ENCODE data around the gene ZNF205.

Gene ZNF205

GRCh38 chr16:3091551-3091950 is 20.8 kb upstream of the ZNF205 start:
- H3K9me3 Mint-ChIP-seq: no peaks in the 10 kb centered on the region
- H3K4me3 Mint-ChIP-seq: no peak overlapping the region
- no peak for ATAC-seq
- peaks cover 42% of the 10 kb centered on the region for H3K4me1 Mint-ChIP-seq
- DNase-seq (ENCODE audit: low spot score in 2 of 2): no peak
- peaks cover 6% of the 10 kb centered on the region for H3K36me3 Mint-ChIP-seq
- H3K27ac Mint-ChIP-seq: peak overlapping the region; percentile 78

- Mint-ChIP-seq H3K4me1 (peaks cover 36% of the 10 kb centered on the region), H3K9me3 (no peaks in the 10 kb centered on the region), H3K27ac (no peak overlapping the region), H3K36me3 (peaks cover 6% of the 10 kb centered on the region), H3K4me3 (no peak overlapping the region)
- DNase-seq (ENCODE audit: low spot score in 2 of 2) (no peak), ATAC-seq (no peak)
Measured at GRCh38 chr16:3092501-3092941, 19.9 kb upstream of the ZNF205 start.

GRCh38 chr16:3094289-3095027 is 17.9 kb upstream of the ZNF205 start:
- H3K36me3 Mint-ChIP-seq: no peaks in the 10 kb centered on the region
- peak in 1 of 2 donors; percentile 81 for DNase-seq (ENCODE audit: low spot score in 2 of 2)
- H3K4me3 Mint-ChIP-seq: peak overlapping the region; percentile 56
- ATAC-seq: peak; percentile 80
- peaks cover 31% of the 10 kb centered on the region for H3K4me1 Mint-ChIP-seq
- H3K27ac Mint-ChIP-seq: peak overlapping the region; percentile 92
- no peaks in the 10 kb centered on the region for H3K9me3 Mint-ChIP-seq

GRCh38 chr16:3095869-3096268 is 16.5 kb upstream of the ZNF205 start:
- peak; percentile 46 to 81 for DNase-seq (ENCODE audit: low spot score in 2 of 2)
- Mint-ChIP-seq H3K4me1 (peaks cover 40% of the 10 kb centered on the region), H3K36me3 (no peaks in the 10 kb centered on the region), H3K4me3 (peak overlapping the region; percentile 56), H3K9me3 (no peaks in the 10 kb centered on the region), H3K27ac (peak overlapping the region; percentile 32)
- peak; percentile 84 for ATAC-seq

GRCh38 chr16:3096362-3096761 is 16.0 kb upstream of the ZNF205 start:
- ATAC-seq (no peak), DNase-seq (ENCODE audit: low spot score in 2 of 2) (no peak)
- Mint-ChIP-seq H3K36me3 (no peaks in the 10 kb centered on the region), H3K27ac (peak overlapping the region; percentile 32), H3K9me3 (no peaks in the 10 kb centered on the region), H3K4me3 (peak overlapping the region; percentile 56), H3K4me1 (peaks cover 40% of the 10 kb centered on the region)

- Mint-ChIP-seq H3K4me3 (no peak overlapping the region), H3K9me3 (no peaks in the 10 kb centered on the region), H3K27ac (peak overlapping the region; percentile 50), H3K4me1 (peaks cover 48% of the 10 kb centered on the region), H3K36me3 (no peaks in the 10 kb centered on the region)
- ATAC-seq (no peak), DNase-seq (ENCODE audit: low spot score in 2 of 2) (no peak)
Measured at GRCh38 chr16:3097266-3097665, 15.1 kb upstream of the ZNF205 start.

GRCh38 chr16:3098459-3099394 is 13.7 kb upstream of the ZNF205 start, which contains the start of gene ZSCAN10:
ZSCAN10 (minus strand) TSS chr16:3099294; CDS start chr16:3092937, 6,357 bp downstream.
- peaks cover 50% of the 10 kb centered on the region for H3K4me1 Mint-ChIP-seq
- ATAC-seq: no peak
- peak within 1 kb of the TSS; percentile 81 for H3K4me3 Mint-ChIP-seq
- no peaks in the 10 kb centered on the region for H3K9me3 Mint-ChIP-seq
- H3K36me3 Mint-ChIP-seq: no peaks in the 10 kb centered on the region
- DNase-seq (ENCODE audit: low spot score in 2 of 2): no peak
- peak within 1 kb of the TSS; percentile 89 for H3K27ac Mint-ChIP-seq

- DNase-seq (ENCODE audit: low spot score in 2 of 2) (no peak), ATAC-seq (no peak)
- Mint-ChIP-seq H3K4me3 (peak overlapping the region; percentile 81), H3K36me3 (no peaks in the 10 kb centered on the region), H3K4me1 (peaks cover 48% of the 10 kb centered on the region), H3K27ac (no peak overlapping the region), H3K9me3 (no peaks in the 10 kb centered on the region)
Measured at GRCh38 chr16:3099395-3099731, 13.0 kb upstream of the ZNF205 start.

- Mint-ChIP-seq H3K36me3 (no peaks in the 10 kb centered on the region), H3K27ac (peak overlapping the region; percentile 89), H3K4me1 (peaks cover 42% of the 10 kb centered on the region), H3K4me3 (peak overlapping the region; percentile 81), H3K9me3 (no peaks in the 10 kb centered on the region)
- ATAC-seq (peak; percentile 90), DNase-seq (ENCODE audit: low spot score in 2 of 2) (peak; percentile 83 to 92)
Measured at GRCh38 chr16:3099732-3100499, 12.5 kb upstream of the ZNF205 start.

GRCh38 chr16:3101018-3101840 is 11.2 kb upstream of the ZNF205 start:
- H3K9me3 Mint-ChIP-seq: no peaks in the 10 kb centered on the region
- DNase-seq (ENCODE audit: low spot score in 2 of 2) (peak; percentile 39 to 76), ATAC-seq (no peak)
- peaks cover 7% of the 10 kb centered on the region for H3K36me3 Mint-ChIP-seq
- H3K4me1 Mint-ChIP-seq: peaks cover 49% of the 10 kb centered on the region
- H3K4me3 Mint-ChIP-seq: peak overlapping the region; percentile 81
- H3K27ac Mint-ChIP-seq: peak overlapping the region; percentile 89

- Mint-ChIP-seq H3K4me1 (peaks cover 52% of the 10 kb centered on the region), H3K4me3 (peak overlapping the region; percentile 81), H3K36me3 (peaks cover 11% of the 10 kb centered on the region), H3K9me3 (no peaks in the 10 kb centered on the region), H3K27ac (peak overlapping the region; percentile 89)
- ATAC-seq (no peak), DNase-seq (ENCODE audit: low spot score in 2 of 2) (no peak)
Measured at GRCh38 chr16:3101841-3102470, 10.4 kb upstream of the ZNF205 start.

GRCh38 chr16:3106205-3106928 is 6.0 kb upstream of the ZNF205 start:
- Mint-ChIP-seq H3K4me1 (peaks cover 30% of the 10 kb centered on the region), H3K27ac (peak overlapping the region; percentile 87), H3K36me3 (peaks cover 13% of the 10 kb centered on the region), H3K4me3 (peak overlapping the region; percentile 82), H3K9me3 (no peaks in the 10 kb centered on the region)
- ATAC-seq (peak; percentile 93), DNase-seq (ENCODE audit: low spot score in 2 of 2) (peak; percentile 82 to 95)

- Mint-ChIP-seq H3K4me1 (no peaks in the 10 kb centered on the region), H3K4me3 (no peak overlapping the region), H3K9me3 (no peaks in the 10 kb centered on the region), H3K36me3 (peaks cover 6% of the 10 kb centered on the region), H3K27ac (no peak overlapping the region)
- DNase-seq (ENCODE audit: low spot score in 2 of 2) (no peak), ATAC-seq (no peak)
Measured at GRCh38 chr16:3112881-3113574, 642 bp downstream of the ZNF205 start.
